HG03064 (cell line): ENCODE results near the gene TENM4.

ENCODE experiments used
- ATAC-seq: cut with Tn5 transposase; IDR thresholded peaks from one replicate; pipeline ENCODE4 v1.9.1; 2021; ENCODE audit warnings: low read depth; ENCODE audit not compliant: unreplicated experiment

Gene TENM4

GRCh38 chr11:79262221-79262620 is 178.6 kb downstream of the TENM4 start:
- no peak for ATAC-seq

- no peak for ATAC-seq
Observed at GRCh38 chr11:79261684-79262083, 179.1 kb downstream of the TENM4 start.

- no peak for ATAC-seq
Observed at GRCh38 chr11:79259800-79260199, 181.0 kb downstream of the TENM4 start.

GRCh38 chr11:79258576-79258975 is 182.3 kb downstream of the TENM4 start:
- no peak for ATAC-seq

- ATAC-seq: no peak
Observed at GRCh38 chr11:79255965-79256364, 184.9 kb downstream of the TENM4 start.

- no peak for ATAC-seq
Observed at GRCh38 chr11:79253280-79253679, 187.6 kb downstream of the TENM4 start.

- ATAC-seq: no peak
Observed at GRCh38 chr11:79249295-79249993, 191.4 kb downstream of the TENM4 start.

- ATAC-seq: no peak
Observed at GRCh38 chr11:79244798-79245197, 196.0 kb downstream of the TENM4 start.

- ATAC-seq: no peak
Observed at GRCh38 chr11:79244241-79244772, 196.5 kb downstream of the TENM4 start.

GRCh38 chr11:79243422-79244210 is 197.2 kb downstream of the TENM4 start:
- ATAC-seq: no peak

GRCh38 chr11:79242616-79243015 is 198.2 kb downstream of the TENM4 start:
- no peak for ATAC-seq

- ATAC-seq: no peak
Observed at GRCh38 chr11:79241852-79242241, 199.0 kb downstream of the TENM4 start.

- ATAC-seq: no peak
Observed at GRCh38 chr11:79241205-79241851, 199.5 kb downstream of the TENM4 start.

GRCh38 chr11:79237703-79238102 is 203.1 kb downstream of the TENM4 start:
- no peak for ATAC-seq

GRCh38 chr11:79237091-79237490 is 203.7 kb downstream of the TENM4 start:
- ATAC-seq: no peak

GRCh38 chr11:79236541-79236971 is 204.3 kb downstream of the TENM4 start:
- no peak for ATAC-seq

- ATAC-seq: no peak
Observed at GRCh38 chr11:79235696-79236095, 205.1 kb downstream of the TENM4 start.

GRCh38 chr11:79232346-79232745 is 208.5 kb downstream of the TENM4 start:
- ATAC-seq: no peak

GRCh38 chr11:79229047-79229446 is 211.8 kb downstream of the TENM4 start:
- no peak for ATAC-seq

GRCh38 chr11:79227767-79228755 is 212.8 kb downstream of the TENM4 start:
- no peak for ATAC-seq
